Measurements from ENCODE around the gene LAMB4. TPM values are rescaled to one million over a fixed set of nuclear protein-coding genes. Genes with fewer than 3 reads are reported as not detected.
A peak's percentile ranks its signal among the peaks of the same experiment; 100 is the strongest.

The LAMB4 gene
- polyA plus RNA-seq, 5 donors, result 0.09 to 0.43 (median 0.28) TPM

GRCh38 chr7:107995184-107996071, 134.7 kb downstream of the LAMB4 start:
- no peak for DNase-seq

- no peak for DNase-seq
Observed at GRCh38 chr7:107994421-107995030, 135.6 kb downstream of the LAMB4 start.

- no peak for DNase-seq
Observed at GRCh38 chr7:107993891-107994291, 136.3 kb downstream of the LAMB4 start.

GRCh38 chr7:107989618-107990373, 140.4 kb downstream of the LAMB4 start:
- DNase-seq, result no peak

GRCh38 chr7:107982918-107983389, 147.2 kb downstream of the LAMB4 start:
- DNase-seq, result peak; percentile 84 to 85

GRCh38 chr7:107982042-107982840, 147.9 kb downstream of the LAMB4 start:
- DNase-seq, result no peak

- no peak for DNase-seq
Observed at GRCh38 chr7:107981466-107981865, 148.7 kb downstream of the LAMB4 start.

- DNase-seq, result no peak
Observed at GRCh38 chr7:107980671-107981190, 149.4 kb downstream of the LAMB4 start.

- DNase-seq, result no peak
Observed at GRCh38 chr7:107980171-107980570, 150.0 kb downstream of the LAMB4 start.

- DNase-seq, result no peak
Observed at GRCh38 chr7:107978815-107979408, 151.2 kb downstream of the LAMB4 start.

- no peak for DNase-seq
Observed at GRCh38 chr7:107977048-107977447, 153.1 kb downstream of the LAMB4 start.

GRCh38 chr7:107976620-107977019, 153.5 kb downstream of the LAMB4 start:
- no peak for DNase-seq

GRCh38 chr7:107975394-107976013, 154.7 kb downstream of the LAMB4 start:
- no peak for DNase-seq

GRCh38 chr7:107973861-107974260, 156.3 kb downstream of the LAMB4 start:
- no peak for DNase-seq

Other genes with a start within 250 kb of the LAMB4 start
- gene DLD, start 239.2 kb downstream of the LAMB4 start, polyA plus RNA-seq (ENCODE audit: insufficient read depth in 1 of 5, insufficient read length in 5 of 5, low replicate concordance in 1 of 5), result 10 to 100 TPM; 65.4 to 92.7 (median 80.6) TPM
- 100 to 1,000 TPM; 434 to 575 (median 522) TPM for gene LAMB1, start 127.2 kb downstream of the LAMB4 start, polyA plus RNA-seq (ENCODE audit: insufficient read depth in 1 of 5, insufficient read length in 5 of 5, low replicate concordance in 1 of 5)